HEK293 (cell line): ENCODE results near the gene GPRC5B.

Experiments used
- CTCF ChIA-PET: fragments of 350-600 bp; formaldehyde crosslinking; extraction: SDS; loops from one replicate; lab custom pipeline; 2021; ENCODE audit warnings: antibody characterized with exemption; lab: Yijun Ruan, JAX
- POLR2A ChIA-PET: fragments of 300-600 bp; formaldehyde crosslinking; extraction: SDS; loops from one replicate; lab custom pipeline; 2020; ENCODE audit warnings: antibody characterized with exemption, inconsistent platforms; lab: Yijun Ruan, JAX
- H3K27ac ChIP-seq: fragments of 200-500 bp; sonication (Bioruptor generic); 2 replicates; pipeline ENCODE4 v1.5.1; 2014; ENCODE audit warnings: low read depth, low read length, control low read depth, inconsistent platforms; ENCODE audit errors: extremely low read depth
- H3K36me3 ChIP-seq, 2 experiments: fragments of 200-500 bp in 1 of 2; sonication (Bioruptor generic) in 1 of 2; 1 replicate in 1 of 2; 2 replicates in 1 of 2; pipeline ENCODE4 v1.5.1; 2014 to 2017; ENCODE audit warnings: inconsistent platforms in 2 of 2, low read length in 2 of 2; ENCODE audit not compliant: control insufficient read depth in 2 of 2, insufficient read depth in 1 of 2
- H3K4me1 ChIP-seq: fragments of 200-500 bp; sonication (Bioruptor generic); 2 replicates; pipeline ENCODE4 v1.5.1; 2014; ENCODE audit warnings: mild to moderate bottlenecking, low read length, inconsistent platforms; ENCODE audit not compliant: control insufficient read depth, insufficient read depth
- H3K4me3 ChIP-seq: 2 replicates; pipeline ENCODE4 v1.5.1; 2011; ENCODE audit warnings: low read depth, mild to moderate bottlenecking, control low read depth, low read length, moderate library complexity
- H3K9me3 ChIP-seq: fragments of 200-500 bp; sonication (Bioruptor generic); 2 replicates; pipeline ENCODE4 v1.5.1; 2014; ENCODE audit warnings: low read depth, low read length, inconsistent platforms; ENCODE audit not compliant: control insufficient read depth, insufficient read depth
- EGR2 ChIP-seq: fragments of 450-650 bp; formaldehyde crosslinking; IDR thresholded peaks from 2 replicates; pipeline ENCODE4 v1.5.1; 2016; ENCODE audit warnings: low read depth, missing biosample characterization, missing genetic modification characterization
- GLI4 ChIP-seq: fragments of 450-650 bp; formaldehyde crosslinking; IDR thresholded peaks from 2 replicates; pipeline ENCODE4 v1.5.1; 2016; ENCODE audit warnings: missing biosample characterization, missing genetic modification characterization
- GLIS1 ChIP-seq: fragments of 450-650 bp; formaldehyde crosslinking; IDR thresholded peaks from 2 replicates; pipeline ENCODE4 v1.5.1; 2016; ENCODE audit warnings: missing biosample characterization, missing genetic modification characterization
- HOXC10 ChIP-seq: sonication (generic); formaldehyde crosslinking; IDR thresholded peaks from 2 replicates; pipeline ENCODE4 v1.8.1; 2023; ENCODE audit warnings: mild to moderate bottlenecking, missing genetic modification reagents
- HOXD13 ChIP-seq: sonication (generic); formaldehyde crosslinking; IDR thresholded peaks from 2 replicates; pipeline ENCODE4 v1.8.0; 2022; ENCODE audit warnings: missing genetic modification reagents, borderline replicate concordance
- SCRT2 ChIP-seq: fragments of 450-650 bp; formaldehyde crosslinking; IDR thresholded peaks from 2 replicates; pipeline ENCODE4 v1.5.1; 2016; ENCODE audit warnings: missing biosample characterization, missing genetic modification characterization
- SP2 ChIP-seq: fragments of 450-650 bp; formaldehyde crosslinking; IDR thresholded peaks from 2 replicates; pipeline ENCODE4 v1.5.1; 2016; ENCODE audit warnings: missing biosample characterization, missing genetic modification characterization
- YY2 ChIP-seq: fragments of 450-650 bp; formaldehyde crosslinking; IDR thresholded peaks from 2 replicates; pipeline ENCODE4 v1.5.1; 2016; ENCODE audit warnings: missing biosample characterization, missing genetic modification characterization
- ZBTB7A ChIP-seq: fragments of 450-650 bp; formaldehyde crosslinking; IDR thresholded peaks from 2 replicates; pipeline ENCODE4 v1.5.1; 2016; ENCODE audit warnings: low read depth, missing biosample characterization, missing genetic modification characterization
- ZNF133 ChIP-seq: fragments of 450-650 bp; formaldehyde crosslinking; IDR thresholded peaks from 2 replicates; pipeline ENCODE4 v1.5.1; 2016; ENCODE audit warnings: missing biosample characterization, missing genetic modification characterization
- ZNF157 ChIP-seq: fragments of 450-650 bp; formaldehyde crosslinking; IDR thresholded peaks from 2 replicates; pipeline ENCODE4 v1.5.1; 2016; ENCODE audit warnings: missing biosample characterization, missing genetic modification characterization
- ZNF174 ChIP-seq: fragments of 450-650 bp; formaldehyde crosslinking; IDR thresholded peaks from 2 replicates; pipeline ENCODE4 v1.5.0; 2017; ENCODE audit warnings: missing biosample characterization, mild to moderate bottlenecking, missing genetic modification characterization
- ZNF211 ChIP-seq: fragments of 450-650 bp; formaldehyde crosslinking; IDR thresholded peaks from 2 replicates; pipeline ENCODE4 v1.5.1; 2016; ENCODE audit warnings: low read depth, missing biosample characterization, missing genetic modification characterization
- ZNF366 ChIP-seq: fragments of 450-650 bp; formaldehyde crosslinking; conservative IDR thresholded peaks from 2 replicates; pipeline ENCODE4 v1.5.1; 2016; ENCODE audit warnings: missing biosample characterization, missing genetic modification characterization
- ZNF391 ChIP-seq: fragments of 450-650 bp; formaldehyde crosslinking; IDR thresholded peaks from 2 replicates; pipeline ENCODE4 v1.5.1; 2016; ENCODE audit warnings: low read depth, missing biosample characterization, missing genetic modification characterization, borderline replicate concordance
- ZNF394 ChIP-seq: fragments of 450-650 bp; formaldehyde crosslinking; IDR thresholded peaks from 2 replicates; pipeline ENCODE4 v1.5.1; 2016; ENCODE audit warnings: missing biosample characterization, missing genetic modification characterization, mild to moderate bottlenecking, moderate library complexity, borderline replicate concordance
- ZNF416 ChIP-seq: fragments of 450-650 bp; formaldehyde crosslinking; IDR thresholded peaks from 2 replicates; pipeline ENCODE4 v1.5.1; 2016; ENCODE audit warnings: missing biosample characterization, missing genetic modification characterization
- ZNF544 ChIP-seq: fragments of 450-650 bp; formaldehyde crosslinking; IDR thresholded peaks from 2 replicates; pipeline ENCODE4 v1.5.0; 2017; ENCODE audit warnings: missing biosample characterization, missing genetic modification characterization
- ZNF548 ChIP-seq: fragments of 450-650 bp; formaldehyde crosslinking; IDR thresholded peaks from 2 replicates; pipeline ENCODE4 v1.5.1; 2016; ENCODE audit warnings: missing biosample characterization, missing genetic modification characterization
- ZNF571 ChIP-seq: fragments of 450-650 bp; formaldehyde crosslinking; IDR thresholded peaks from 2 replicates; pipeline ENCODE4 v1.5.0; 2017; ENCODE audit warnings: missing biosample characterization, missing genetic modification characterization
- ZNF624 ChIP-seq: fragments of 450-650 bp; formaldehyde crosslinking; IDR thresholded peaks from 2 replicates; pipeline ENCODE4 v1.5.1; 2017; ENCODE audit warnings: missing biosample characterization, missing genetic modification characterization
- ZNF701 ChIP-seq: fragments of 450-650 bp; formaldehyde crosslinking; IDR thresholded peaks from 2 replicates; pipeline ENCODE4 v1.5.1; 2016; ENCODE audit warnings: missing biosample characterization, missing genetic modification characterization
- ZNF76 ChIP-seq: fragments of 450-650 bp; formaldehyde crosslinking; IDR thresholded peaks from 2 replicates; pipeline ENCODE4; 2016; ENCODE audit warnings: low read depth, missing biosample characterization, missing genetic modification characterization, borderline replicate concordance
- ZNF792 ChIP-seq: fragments of 450-650 bp; formaldehyde crosslinking; IDR thresholded peaks from 2 replicates; pipeline ENCODE4 v1.5.1; 2016; ENCODE audit warnings: missing biosample characterization, missing genetic modification characterization
- ZNF837 ChIP-seq: fragments of 450-650 bp; formaldehyde crosslinking; IDR thresholded peaks from 2 replicates; pipeline ENCODE4 v1.5.1; 2016; ENCODE audit warnings: missing biosample characterization, missing genetic modification characterization
- ZSCAN5A ChIP-seq: fragments of 450-650 bp; formaldehyde crosslinking; IDR thresholded peaks from 2 replicates; pipeline ENCODE4 v1.5.1; 2016; ENCODE audit warnings: missing biosample characterization, missing genetic modification characterization
- TF ChIP-seq, protein P1 (sequence below): fragments of 450-650 bp; formaldehyde crosslinking; IDR thresholded peaks from 2 replicates; pipeline ENCODE4 v1.5.1; 2017; ENCODE audit warnings: missing biosample characterization, mild to moderate bottlenecking, missing genetic modification characterization, moderate library complexity
- TF ChIP-seq, protein P2 (sequence below): fragments of 450-650 bp; formaldehyde crosslinking; IDR thresholded peaks from 2 replicates; pipeline ENCODE4 v1.5.1; 2016; ENCODE audit warnings: missing biosample characterization, missing genetic modification characterization

Gene GPRC5B

GRCh38 chr16:19815418-19815817, 69.2 kb downstream of the GPRC5B start (continued):
- TF ChIP-seq GLI4 (no peak), ZNF571 (tag by site-specific recombination) (no peak), HOXD13 (CRISPR knock-in tag) (no peak), ZNF174 (no peak), GLIS1 (tag by site-specific recombination) (no peak)

DNA sequence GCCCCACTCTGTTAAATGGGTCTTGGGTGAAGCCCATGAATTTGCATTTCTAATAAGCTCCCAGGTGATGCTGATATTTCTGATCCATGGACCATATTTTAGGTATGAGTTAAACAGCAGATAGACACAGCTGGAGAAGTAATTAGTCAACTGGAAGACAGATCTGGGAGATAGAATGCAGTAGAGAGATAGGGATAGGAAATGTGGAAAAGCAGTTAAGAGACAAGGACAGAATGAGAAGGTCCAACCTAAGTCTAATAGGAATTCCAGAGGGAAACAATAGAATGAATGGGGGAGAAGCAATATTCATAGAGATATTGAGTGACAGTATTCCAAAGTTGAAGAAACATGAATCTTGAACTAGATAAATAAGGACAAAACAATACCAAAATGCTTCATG, 71.7 kb downstream of the GPRC5B start:
- CTCF ChIA-PET: no interaction called here
- POLR2A ChIA-PET: no interaction called here
- peak; percentile 86 for TF ChIP-seq ZNF133 (tag by site-specific recombination)
- no peak for TF ChIP-seq ZNF544 (tag by site-specific recombination)
- TF ChIP-seq EGR2 (tag by site-specific recombination): no peak
- no peak for TF ChIP-seq ZNF366 (tag by site-specific recombination)
- TF ChIP-seq ZNF701 (tag by site-specific recombination): no peak
- no peaks in the 10 kb centered on the region for H3K36me3 ChIP-seq
- no peaks in the 10 kb centered on the region for H3K4me1 ChIP-seq
- no peak overlapping the region for H3K27ac ChIP-seq
- H3K9me3 ChIP-seq: no peaks in the 10 kb centered on the region
- H3K4me3 ChIP-seq: no peak overlapping the region

GRCh38 chr16:19810817-19811731, 73.6 kb downstream of the GPRC5B start:
- no peak overlapping the region for H3K27ac ChIP-seq
- H3K4me1 ChIP-seq: no peaks in the 10 kb centered on the region
- no peak overlapping the region for H3K4me3 ChIP-seq
- POLR2A ChIA-PET: interaction anchor here (0.5 to 0.7 kb wide), 2 partner anchors 93 to 312 kb away, joined by 3 to 5 read pairs; partner anchors contain the start of genes IQCK and KNOP1
- no peaks in the 10 kb centered on the region for H3K9me3 ChIP-seq
- no peaks in the 10 kb centered on the region for H3K36me3 ChIP-seq
- CTCF ChIA-PET: interaction anchor here (0.6 kb wide), 1 partner anchor 74 kb away, joined by 4 read pairs; the partner anchor contains the start of gene GPRC5B
- TF ChIP-seq ZNF211 (tag by site-specific recombination) (no peak), SP2 (tag by site-specific recombination) (no peak), ZNF548 (tag by site-specific recombination) (no peak), ZNF624 (tag by site-specific recombination) (no peak), ZNF394 (no peak), ZNF157 (tag by site-specific recombination) (no peak), ZNF366 (tag by site-specific recombination) (no peak), ZBTB7A (no peak), ZNF416 (tag by site-specific recombination) (no peak), SCRT2 (tag by site-specific recombination) (no peak), ZNF837 (tag by site-specific recombination) (no peak), ZSCAN5A (tag by site-specific recombination) (no peak), ZNF391 (tag by site-specific recombination) (no peak), HOXC10 (no peak), ZNF76 (no peak), ZNF792 (tag by site-specific recombination) (no peak), YY2 (tag by site-specific recombination) (no peak)
- TF ChIP-seq, protein P1, sequence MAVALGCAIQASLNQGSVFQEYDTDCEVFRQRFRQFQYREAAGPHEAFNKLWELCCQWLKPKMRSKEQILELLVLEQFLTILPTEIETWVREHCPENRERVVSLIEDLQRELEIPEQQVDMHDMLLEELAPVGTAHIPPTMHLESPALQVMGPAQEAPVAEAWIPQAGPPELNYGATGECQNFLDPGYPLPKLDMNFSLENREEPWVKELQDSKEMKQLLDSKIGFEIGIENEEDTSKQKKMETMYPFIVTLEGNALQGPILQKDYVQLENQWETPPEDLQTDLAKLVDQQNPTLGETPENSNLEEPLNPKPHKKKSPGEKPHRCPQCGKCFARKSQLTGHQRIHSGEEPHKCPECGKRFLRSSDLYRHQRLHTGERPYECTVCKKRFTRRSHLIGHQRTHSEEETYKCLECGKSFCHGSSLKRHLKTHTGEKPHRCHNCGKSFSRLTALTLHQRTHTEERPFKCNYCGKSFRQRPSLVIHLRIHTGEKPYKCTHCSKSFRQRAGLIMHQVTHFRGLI (tag by site-specific recombination): no peak
- TF ChIP-seq, protein P2, sequence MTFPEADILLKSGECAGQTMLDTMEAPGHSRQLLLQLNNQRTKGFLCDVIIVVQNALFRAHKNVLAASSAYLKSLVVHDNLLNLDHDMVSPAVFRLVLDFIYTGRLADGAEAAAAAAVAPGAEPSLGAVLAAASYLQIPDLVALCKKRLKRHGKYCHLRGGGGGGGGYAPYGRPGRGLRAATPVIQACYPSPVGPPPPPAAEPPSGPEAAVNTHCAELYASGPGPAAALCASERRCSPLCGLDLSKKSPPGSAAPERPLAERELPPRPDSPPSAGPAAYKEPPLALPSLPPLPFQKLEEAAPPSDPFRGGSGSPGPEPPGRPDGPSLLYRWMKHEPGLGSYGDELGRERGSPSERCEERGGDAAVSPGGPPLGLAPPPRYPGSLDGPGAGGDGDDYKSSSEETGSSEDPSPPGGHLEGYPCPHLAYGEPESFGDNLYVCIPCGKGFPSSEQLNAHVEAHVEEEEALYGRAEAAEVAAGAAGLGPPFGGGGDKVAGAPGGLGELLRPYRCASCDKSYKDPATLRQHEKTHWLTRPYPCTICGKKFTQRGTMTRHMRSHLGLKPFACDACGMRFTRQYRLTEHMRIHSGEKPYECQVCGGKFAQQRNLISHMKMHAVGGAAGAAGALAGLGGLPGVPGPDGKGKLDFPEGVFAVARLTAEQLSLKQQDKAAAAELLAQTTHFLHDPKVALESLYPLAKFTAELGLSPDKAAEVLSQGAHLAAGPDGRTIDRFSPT (tag by site-specific recombination): no peak
